H1 (cell line): ENCODE measurements around the gene PLOD1. TPM values are rescaled to one million over a fixed set of nuclear protein-coding genes. Genes with fewer than 3 reads are reported as not detected.

ENCODE experiments used
- CTCF ChIA-PET: fragments of 300-600 bp; sonication (Branson Sonifier 250); formaldehyde crosslinking; loops from one replicate; lab custom pipeline; 2021; ENCODE audit not compliant: partially characterized antibody; lab: Charles Lee
- POLR2A ChIA-PET: fragments of 300-600 bp; sonication (Branson Sonifier 250); formaldehyde crosslinking; loops from one replicate; lab custom pipeline; 2021; ENCODE audit warnings: inconsistent platforms; ENCODE audit not compliant: partially characterized antibody; lab: Charles Lee
- DNase-seq, 2 experiments: peaks; one replicate each; pipeline versions ENCODE4 v3.0.0 to v3.0.0-alpha.2; 2010 to 2022; ENCODE audit warnings: low spot score in 2 of 2, low read depth in 1 of 2, mixed read lengths in 1 of 2
- FAIRE-seq: peaks from 2 replicates; lab custom pipeline; 2011; peaks lifted over from hg19 to GRCh38; lab: Jason Lieb, UNC
- H2AFZ ChIP-seq: 2 replicates; pipeline ENCODE4 v1.8.1; 2012; ENCODE audit warnings: low read length, inconsistent platforms
- H2AK5ac ChIP-seq: 2 replicates; pipeline ENCODE4 v1.6.1; 2013; ENCODE audit warnings: low read depth, low read length
- H2BK120ac ChIP-seq: replicated peaks from 2 replicates; pipeline ENCODE3; 2013; ENCODE audit warnings: low read depth, low read length, inconsistent platforms
- H2BK12ac ChIP-seq: 2 replicates; pipeline ENCODE4 v1.6.1; 2013; ENCODE audit warnings: low read depth, low read length
- H2BK15ac ChIP-seq: 2 replicates; pipeline ENCODE4 v1.6.1; 2013; ENCODE audit warnings: low read length
- H2BK20ac ChIP-seq: 2 replicates; pipeline ENCODE4 v1.6.1; 2013; ENCODE audit warnings: low read length
- H2BK5ac ChIP-seq: 2 replicates; pipeline ENCODE4 v1.6.1; 2013; ENCODE audit warnings: low read depth, low read length
- H3K14ac ChIP-seq: 2 replicates; pipeline ENCODE4 v1.6.1; 2013; ENCODE audit warnings: inconsistent platforms; ENCODE audit not compliant: insufficient read length
- H3K18ac ChIP-seq: 2 replicates; pipeline ENCODE4 v1.6.1; 2013; ENCODE audit warnings: low read length; ENCODE audit errors: extremely low read depth
- H3K23ac ChIP-seq: 2 replicates; pipeline ENCODE4 v1.6.1; 2013; ENCODE audit warnings: inconsistent platforms; ENCODE audit not compliant: insufficient read length
- H3K23me2 ChIP-seq: 2 replicates; pipeline ENCODE4 v1.6.1; 2013; ENCODE audit warnings: low read depth, low read length
- H3K27ac ChIP-seq: 2 replicates; pipeline ENCODE4 v1.6.1; 2011; ENCODE audit warnings: low read depth, low read length, inconsistent platforms
- H3K27me3 ChIP-seq, 4 experiments: replicated peaks in 1 of 4; 1 replicate in 1 of 4; 2 replicates in 3 of 4; pipeline versions ENCODE4 v1.6.1 to v1.8.1; 2011 to 2013; ENCODE audit warnings: low read length in 3 of 4, mild to moderate bottlenecking in 3 of 4, inconsistent platforms in 2 of 4, mixed read lengths in 2 of 4, moderate library complexity in 1 of 4; ENCODE audit not compliant: control insufficient read depth in 3 of 4, insufficient read depth in 3 of 4; ENCODE audit errors: extremely low read depth in 1 of 4
- H3K36me3 ChIP-seq, 4 experiments: 2 replicates each; pipeline versions ENCODE4 v1.6.1 to v1.8.1; 2011 to 2013; ENCODE audit warnings: mild to moderate bottlenecking in 4 of 4, low read length in 3 of 4, moderate library complexity in 2 of 4, control low read depth in 1 of 4, inconsistent platforms in 1 of 4; ENCODE audit not compliant: insufficient read depth in 4 of 4, control insufficient read depth in 2 of 4
- H3K4ac ChIP-seq: replicated peaks from 2 replicates; pipeline ENCODE3; 2013; ENCODE audit warnings: low read length, low read depth, mixed read lengths, inconsistent platforms; ENCODE audit not compliant: insufficient read length
- H3K4me1 ChIP-seq, 4 experiments: replicated peaks in 1 of 4; 1 replicate in 1 of 4; 2 replicates in 3 of 4; pipeline versions ENCODE4 v1.6.1 to v1.8.1; 2011 to 2013; ENCODE audit warnings: low read length in 3 of 4, inconsistent platforms in 2 of 4, mixed read lengths in 1 of 4; ENCODE audit not compliant: insufficient read depth in 4 of 4, control insufficient read depth in 3 of 4
- H3K4me2 ChIP-seq, 2 experiments: 2 replicates each; pipeline versions ENCODE4 v1.6.1 to v1.8.1; 2011 to 2013; ENCODE audit warnings: low read depth in 2 of 2, low read length in 2 of 2, control low read depth in 1 of 2, inconsistent platforms in 1 of 2, mild to moderate bottlenecking in 1 of 2; ENCODE audit not compliant: insufficient read depth in 1 of 2
- H3K4me3 ChIP-seq, 4 experiments: fragments of 200-600, 300-600 bp in 1 of 4; sonication (generic), shearing (Covaris generic), sonication (Bioruptor Twin) in 1 of 4; 2 replicates each; pipeline versions ENCODE4 v1.5.1 to v1.8.1; 2011 to 2016; ENCODE audit warnings: low read length in 4 of 4, low read depth in 3 of 4, control low read depth in 2 of 4, inconsistent platforms in 2 of 4, mild to moderate bottlenecking in 2 of 4, mixed read lengths in 1 of 4, moderate library complexity in 1 of 4; ENCODE audit not compliant: insufficient read depth in 2 of 4; ENCODE audit errors: extremely low read depth in 1 of 4
- H3K56ac ChIP-seq: replicated peaks from 2 replicates; pipeline ENCODE3; 2013; ENCODE audit warnings: low read depth, mild to moderate bottlenecking, mixed read lengths, low read length, inconsistent platforms; ENCODE audit not compliant: insufficient read length
- H3K79me1 ChIP-seq: 2 replicates; pipeline ENCODE4 v1.6.1; 2013; ENCODE audit warnings: low read depth, low read length, control low read depth
- H3K79me2 ChIP-seq, 2 experiments: 2 replicates each; pipeline versions ENCODE4 v1.6.1 to v1.8.1; 2012 to 2013; ENCODE audit warnings: low read length in 2 of 2, mild to moderate bottlenecking in 2 of 2, inconsistent platforms in 1 of 2; ENCODE audit not compliant: insufficient read depth in 2 of 2, control insufficient read depth in 1 of 2
- H3K9ac ChIP-seq, 4 experiments: replicated peaks in 1 of 4; 1 replicate in 1 of 4; 2 replicates in 3 of 4; pipeline versions ENCODE4 v1.6.1 to v1.8.1; 2011 to 2013; ENCODE audit warnings: low read depth in 3 of 4, low read length in 3 of 4, control low read depth in 2 of 4, mild to moderate bottlenecking in 2 of 4, moderate library complexity in 2 of 4, inconsistent platforms in 1 of 4; ENCODE audit errors: extremely low read depth in 1 of 4
- H3K9me3 ChIP-seq, 2 experiments: 2 replicates each; pipeline versions ENCODE4 v1.6.1 to v1.8.1; 2012 to 2013; ENCODE audit warnings: mild to moderate bottlenecking in 2 of 2, moderate library complexity in 2 of 2, control low read depth in 1 of 2, inconsistent platforms in 1 of 2, low read depth in 1 of 2, low read length in 1 of 2, mixed read lengths in 1 of 2; ENCODE audit not compliant: insufficient read depth in 2 of 2
- H4K20me1 ChIP-seq, 2 experiments: replicated peaks in 1 of 2; 2 replicates each; pipeline versions ENCODE3 to v1.8.1; 2011 to 2013; ENCODE audit warnings: inconsistent platforms in 2 of 2, low read length in 2 of 2, mild to moderate bottlenecking in 1 of 2; ENCODE audit not compliant: insufficient read depth in 2 of 2, control insufficient read depth in 1 of 2
- H4K5ac ChIP-seq: 2 replicates; pipeline ENCODE4 v1.6.1; 2013; ENCODE audit warnings: low read length, low read depth, mixed read lengths, inconsistent platforms; ENCODE audit not compliant: insufficient read length
- H4K8ac ChIP-seq: 2 replicates; pipeline ENCODE4 v1.8.0; 2013; ENCODE audit warnings: mild to moderate bottlenecking, moderate library complexity, low read length, inconsistent platforms; ENCODE audit not compliant: insufficient read depth; ENCODE audit errors: extremely low read depth
- H4K91ac ChIP-seq: replicated peaks from 2 replicates; pipeline ENCODE3; 2013; ENCODE audit warnings: low read length, mixed read lengths, inconsistent platforms; ENCODE audit not compliant: insufficient read length
- GABPA ChIP-seq: IDR thresholded peaks from 2 replicates; pipeline ENCODE4 v1.6.1; 2011; ENCODE audit warnings: mild to moderate bottlenecking, low read length, moderate library complexity, borderline replicate concordance; ENCODE audit not compliant: insufficient read depth
- GTF2F1 ChIP-seq: IDR thresholded peaks from 2 replicates; pipeline ENCODE4 v1.6.1; 2012; ENCODE audit warnings: low read depth, low read length, improper control_type of control experiment, borderline replicate concordance
- RFX5 ChIP-seq: IDR thresholded peaks from 2 replicates; pipeline ENCODE4 v1.6.1; 2011; ENCODE audit warnings: low read depth, low read length, improper control_type of control experiment, borderline replicate concordance
- SAP30 ChIP-seq: fragments of 300-600 bp; sonication (generic); IDR thresholded peaks from 2 replicates; pipeline ENCODE4 v1.7.1; 2012; ENCODE audit warnings: low read length, moderate library complexity, mild to moderate bottlenecking, inconsistent platforms; ENCODE audit not compliant: insufficient read depth, insufficient replicate concordance
- SIX5 ChIP-seq: IDR thresholded peaks from 2 replicates; pipeline ENCODE4 v1.6.1; 2011; ENCODE audit warnings: mild to moderate bottlenecking, low read depth, low read length
- ZNF274 ChIP-seq: IDR thresholded peaks from 2 replicates; pipeline ENCODE4 v1.7.0; 2012; ENCODE audit warnings: low read length, borderline replicate concordance; ENCODE audit errors: extremely low read depth
- WGBS, 2 experiments: shearing (Covaris generic) in 1 of 2; methylation state at CpG; one replicate each; pipeline versions ENCODE4 v1.1.6 to v1.1.7; 2013 to 2015; ENCODE audit warnings: low lambda C conversion rate in 2 of 2, mixed read lengths in 2 of 2, inconsistent platforms in 1 of 2, low coverage in 1 of 2, missing lambda C conversion rate in 1 of 2; ENCODE audit not compliant: insufficient replicate concordance in 2 of 2, insufficient coverage in 1 of 2, insufficient read length in 1 of 2; ENCODE audit errors: extremely low coverage in 1 of 2, missing lambda C conversion rate in 1 of 2; 5-methylcytosine and 5-hydroxymethylcytosine counted together
- polyA plus RNA-seq, 7 experiments: library from polyadenylated mRNA; depleted of rRNA in 3 of 7; stranded (reverse) in 5 of 7; unstranded in 2 of 7; fragments of >200 nt in 5 of 7; fragments of 200-250 nt in 2 of 7; gene quantifications; 1 replicate in 5 of 7; 2 replicates in 1 of 7; 4 replicates in 1 of 7; pipeline versions ENCODE4 v1.2.1 to v1.2.3, GENCODE V29; 2011 to 2013; ENCODE audit warnings: missing spikeins in 2 of 7, mixed read lengths in 2 of 7
- total RNA-seq: library from RNA; stranded (reverse); fragmentation: NEBNext Ultra II Directional; extraction: Animal tissue kit (Norgen Biotek cat#: 25700); gene quantifications from 2 replicates; pipeline ENCODE4 v1.2.1, GENCODE V29; 2021

The PLOD1 gene
- total and polyA plus RNA-seq, 2 of the 8 experiments (the other 6 are each of a cell fraction or from before 2014, with no cell fraction given), result 44.9 to 51.8 TPM

DNA sequence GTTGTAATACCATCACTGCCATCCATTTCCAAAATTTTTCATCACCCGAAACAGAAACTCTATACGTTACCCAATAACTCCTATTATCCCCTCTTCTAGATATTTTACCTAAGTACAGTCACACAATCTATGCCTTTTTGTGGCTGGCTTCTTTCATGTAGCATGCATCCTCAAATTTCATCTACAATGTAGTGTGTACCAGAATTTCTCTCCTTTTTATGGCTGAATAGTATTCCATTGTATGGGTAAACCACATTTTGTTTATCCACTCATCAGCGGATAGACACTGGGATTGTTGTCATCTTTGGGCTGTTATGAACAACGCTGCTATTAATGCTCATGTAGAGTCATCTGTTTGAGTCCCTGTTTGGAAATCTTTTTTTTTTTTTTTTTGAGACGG is 29.5 kb upstream of the PLOD1 start:
- Histone ChIP-seq H2BK20ac (no peak overlapping the region), H4K5ac (no peak overlapping the region), H4K8ac (no peak overlapping the region), H3K27me3 (no peaks in the 10 kb centered on the region; a peak in 1 of 7 replicates), H3K9ac (no peak overlapping the region), H3K36me3 (no peaks in the 10 kb centered on the region), H3K27ac (no peak overlapping the region), H3K4me3 (no peak overlapping the region), H3K4me2 (no peak overlapping the region), H4K91ac (no peak overlapping the region), H2BK15ac (no peak overlapping the region), H3K79me2 (no peaks in the 10 kb centered on the region), H2BK5ac (no peak overlapping the region), H3K18ac (no peak overlapping the region), H3K79me1 (no peaks in the 10 kb centered on the region), H3K23me2 (peaks cover 3% of the 10 kb centered on the region), H3K14ac (no peak overlapping the region), H2BK120ac (no peak overlapping the region), H2AFZ (no peak overlapping the region), H3K9me3 (no peaks in the 10 kb centered on the region), H3K4ac (no peak overlapping the region), H4K20me1 (no peaks in the 10 kb centered on the region), H3K56ac (no peak overlapping the region), H2AK5ac (no peak overlapping the region), H3K23ac (no peak overlapping the region), H3K4me1 (peaks cover 0 to 4% (median 1%) of the 10 kb centered on the region in 4 experiments; a peak in 3 of 7 replicates), H2BK12ac (no peak overlapping the region)
- no peak for DNase-seq
- ChIA-PET CTCF (interaction anchor here (0.7 to 0.9 kb wide), 3 partner anchors 12 to 77 kb away, joined by 3 read pairs; no protein-coding TSS in a partner anchor), POLR2A (no interaction called here)
- FAIRE-seq, result no peak
- 96 to 100% methylated on average over 2 to 4 of the region's 5 CpGs for WGBS, 2 experiments
- TF ChIP-seq GTF2F1, result no peak
- TF ChIP-seq SIX5, result no peak
- no peak for TF ChIP-seq RFX5
- no peak for TF ChIP-seq SAP30
- TF ChIP-seq ZNF274, result no peak
- no peak for TF ChIP-seq GABPA
